NB4 (cell line): ENCODE measurements around the gene FTH1.

Experiments
- POLR2A ChIP-seq: IDR thresholded peaks from 2 replicates; pipeline ENCODE4 v1.6.1; 2011; ENCODE audit warnings: mild to moderate bottlenecking; ENCODE audit not compliant: insufficient read length; ENCODE audit errors: extremely low read depth
- TF ChIP-seq, protein P1 (sequence below): IDR thresholded peaks from one replicate; pipeline ENCODE4 v1.5.1; 2012; ENCODE audit warnings: low read depth, low read length
- TF ChIP-seq, protein P2 (sequence below): IDR thresholded peaks from 2 replicates; pipeline ENCODE4 v1.6.1; 2011; ENCODE audit warnings: low read depth, low read length

DNA sequence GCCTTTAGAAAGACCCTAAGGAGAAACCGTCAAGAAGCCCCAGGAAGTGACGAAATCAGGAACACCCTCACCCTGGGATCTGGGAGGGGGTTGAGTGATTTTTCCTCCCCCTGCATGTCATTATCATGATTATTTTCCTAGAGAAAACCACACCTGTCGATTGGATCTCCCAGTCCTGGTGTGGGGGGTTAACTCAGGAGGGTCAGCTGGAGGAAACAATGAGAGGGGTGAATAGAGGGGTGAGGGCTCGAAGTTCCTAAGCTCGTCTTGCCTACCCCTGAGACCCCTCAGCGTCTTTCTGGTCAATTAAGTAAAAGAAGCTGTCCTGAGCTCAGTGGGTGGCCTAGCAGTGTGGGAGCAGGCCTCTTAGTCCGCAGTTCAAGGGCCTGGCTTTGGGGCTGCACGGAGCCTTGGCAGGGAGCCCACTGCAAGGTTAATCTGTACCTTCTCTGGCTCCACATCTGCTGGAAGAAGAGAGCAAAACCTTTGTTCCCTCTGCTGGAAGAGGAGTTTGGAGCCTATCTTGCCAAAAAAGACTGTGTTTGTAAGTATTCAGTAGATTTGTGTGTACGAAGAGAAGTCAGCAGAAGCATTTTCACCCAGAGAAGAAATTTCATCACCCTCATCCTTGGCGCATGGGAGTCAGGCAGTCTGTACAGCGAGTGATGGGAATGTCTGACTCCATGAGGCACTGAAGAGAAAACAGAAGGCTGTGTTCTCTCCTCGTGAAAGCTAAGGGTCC lies 34.2 kb upstream of the FTH1 start:
- TF ChIP-seq, protein P1, sequence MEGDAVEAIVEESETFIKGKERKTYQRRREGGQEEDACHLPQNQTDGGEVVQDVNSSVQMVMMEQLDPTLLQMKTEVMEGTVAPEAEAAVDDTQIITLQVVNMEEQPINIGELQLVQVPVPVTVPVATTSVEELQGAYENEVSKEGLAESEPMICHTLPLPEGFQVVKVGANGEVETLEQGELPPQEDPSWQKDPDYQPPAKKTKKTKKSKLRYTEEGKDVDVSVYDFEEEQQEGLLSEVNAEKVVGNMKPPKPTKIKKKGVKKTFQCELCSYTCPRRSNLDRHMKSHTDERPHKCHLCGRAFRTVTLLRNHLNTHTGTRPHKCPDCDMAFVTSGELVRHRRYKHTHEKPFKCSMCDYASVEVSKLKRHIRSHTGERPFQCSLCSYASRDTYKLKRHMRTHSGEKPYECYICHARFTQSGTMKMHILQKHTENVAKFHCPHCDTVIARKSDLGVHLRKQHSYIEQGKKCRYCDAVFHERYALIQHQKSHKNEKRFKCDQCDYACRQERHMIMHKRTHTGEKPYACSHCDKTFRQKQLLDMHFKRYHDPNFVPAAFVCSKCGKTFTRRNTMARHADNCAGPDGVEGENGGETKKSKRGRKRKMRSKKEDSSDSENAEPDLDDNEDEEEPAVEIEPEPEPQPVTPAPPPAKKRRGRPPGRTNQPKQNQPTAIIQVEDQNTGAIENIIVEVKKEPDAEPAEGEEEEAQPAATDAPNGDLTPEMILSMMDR: no peak
- TF ChIP-seq POLR2A: no peak
- TF ChIP-seq, protein P2, sequence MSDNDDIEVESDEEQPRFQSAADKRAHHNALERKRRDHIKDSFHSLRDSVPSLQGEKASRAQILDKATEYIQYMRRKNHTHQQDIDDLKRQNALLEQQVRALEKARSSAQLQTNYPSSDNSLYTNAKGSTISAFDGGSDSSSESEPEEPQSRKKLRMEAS: no peak
